ENCODE measurements around the gene RFC2.

Gene RFC2

GRCh38 chr7:74185636-74186035, 68.6 kb downstream of the RFC2 start:
- DNase-seq: no peak

GRCh38 chr7:74185016-74185415, 69.2 kb downstream of the RFC2 start:
- DNase-seq: no peak

- no peak for DNase-seq
Observed at GRCh38 chr7:74183653-74184450, 70.3 kb downstream of the RFC2 start.

- DNase-seq: no peak
Observed at GRCh38 chr7:74183142-74183541, 71.1 kb downstream of the RFC2 start.

- no peak for DNase-seq
Observed at GRCh38 chr7:74182453-74183090, 71.6 kb downstream of the RFC2 start.

GRCh38 chr7:74181821-74182220, 72.4 kb downstream of the RFC2 start:
- no peak for DNase-seq

All from NCI-H748 treated with DMSO at 0.1 percent for 48 hours (cell line).